Measurements from ENCODE around the gene YJEFN3. TPM values are rescaled to one million over a fixed set of nuclear protein-coding genes. Genes with fewer than 3 reads are reported as not detected.

The YJEFN3 gene
- total and polyA plus RNA-seq, 2 of the 8 experiments (the other 6 are each of a cell fraction or from before 2014, with no cell fraction given), result 5.7 to 9.4 TPM

GRCh38 chr19:19562665-19563347 lies 34.1 kb downstream of the YJEFN3 start:
- H3K4me1 ChIP-seq (replicated peaks in 1 of 4; ENCODE audit: control insufficient read depth in 3 of 4, insufficient read depth in 4 of 4, low read length in 3 of 4), result peaks cover 0 to 4% (median 0%) of the 10 kb centered on the region in 4 experiments; a peak in 2 of 7 replicates
- H2AFZ ChIP-seq (ENCODE audit: low read length), result no peak overlapping the region
- H3K79me1 ChIP-seq (ENCODE audit: low read depth, low read length), result no peaks in the 10 kb centered on the region
- H3K36me3 ChIP-seq (ENCODE audit: control insufficient read depth in 2 of 4, insufficient read depth in 4 of 4, low read length in 3 of 4), result no peaks in the 10 kb centered on the region
- H3K4me3 ChIP-seq (ENCODE audit: extremely low read depth in 1 of 4, insufficient read depth in 2 of 4, low read depth in 3 of 4, low read length in 4 of 4), result no peak overlapping the region
- FAIRE-seq (no peak), DNase-seq (ENCODE audit: low read depth in 1 of 2, low spot score in 2 of 2) (peak in 1 of 2 experiments; percentile 53)
- 0 out of 2 replicates have a peak overlapping the region, but pooled peaks have one; percentile 12 for H2BK5ac ChIP-seq (ENCODE audit: low read depth, low read length)
- H4K8ac ChIP-seq (ENCODE audit: extremely low read depth, insufficient read depth, low read length), result peak overlapping the region; percentile 77
- H3K4ac ChIP-seq (replicated peaks; ENCODE audit: insufficient read length, low read depth, low read length), result no peak overlapping the region
- H3K79me2 ChIP-seq (ENCODE audit: control insufficient read depth in 1 of 2, insufficient read depth in 2 of 2, low read length in 2 of 2), result no peaks in the 10 kb centered on the region
- no peaks in the 10 kb centered on the region for H4K20me1 ChIP-seq (replicated peaks in 1 of 2; ENCODE audit: control insufficient read depth in 1 of 2, insufficient read depth in 2 of 2, low read length in 2 of 2)
- no peak overlapping the region; a peak in 1 of 7 replicates for H3K9ac ChIP-seq (replicated peaks in 1 of 4; ENCODE audit: extremely low read depth in 1 of 4, low read depth in 3 of 4, low read length in 3 of 4)
- no peak overlapping the region for H3K4me2 ChIP-seq (ENCODE audit: insufficient read depth in 1 of 2, low read depth in 2 of 2, low read length in 2 of 2)
- CTCF ChIA-PET (ENCODE audit: partially characterized antibody), result interaction anchor here (0.9 to 20.0 kb wide), 10 partner anchors 13 to 97 kb away, joined by 3 to 223 read pairs (median 4); partner anchors contain the start of gene GMIP
- H3K9me3 ChIP-seq (ENCODE audit: insufficient read depth in 2 of 2, low read depth in 1 of 2, low read length in 1 of 2), result no peaks in the 10 kb centered on the region
- no peak overlapping the region for H3K14ac ChIP-seq (ENCODE audit: insufficient read length)
- H4K5ac ChIP-seq (ENCODE audit: insufficient read length, low read depth, low read length), result no peak overlapping the region
- H2BK20ac ChIP-seq (ENCODE audit: low read length), result no peak overlapping the region
- POLR2A ChIA-PET (ENCODE audit: partially characterized antibody), result interaction anchor here (0.8 to 0.9 kb wide), 2 partner anchors 30 to 90 kb away, joined by 3 read pairs; no protein-coding TSS in a partner anchor
- no peak overlapping the region for H3K23ac ChIP-seq (ENCODE audit: insufficient read length)
- H2BK12ac ChIP-seq (ENCODE audit: low read depth, low read length), result no peak overlapping the region
- H3K56ac ChIP-seq (replicated peaks; ENCODE audit: insufficient read length, low read depth, low read length), result no peak overlapping the region
- no peaks in the 10 kb centered on the region for H3K23me2 ChIP-seq (ENCODE audit: low read depth, low read length)
- H3K27ac ChIP-seq (ENCODE audit: low read depth, low read length), result no peak overlapping the region
- 87% methylated on average over 14 of the region's 17 CpGs; no CpG with 5 or more reads in 1 of the 2 experiments for WGBS, 2 experiments (ENCODE audit: extremely low coverage in 1 of 2, insufficient coverage in 1 of 2, insufficient read length in 1 of 2, insufficient replicate concordance in 2 of 2, low coverage in 1 of 2, low lambda C conversion rate in 2 of 2, missing lambda C conversion rate in 1 of 2)
- no peak overlapping the region for H2BK15ac ChIP-seq (ENCODE audit: low read length)
- no peak overlapping the region for H3K18ac ChIP-seq (ENCODE audit: extremely low read depth, low read length)
- no peak overlapping the region for H2AK5ac ChIP-seq (ENCODE audit: low read depth, low read length)
- H3K27me3 ChIP-seq (replicated peaks in 1 of 4; ENCODE audit: control insufficient read depth in 3 of 4, extremely low read depth in 1 of 4, insufficient read depth in 3 of 4, low read length in 3 of 4), result no peaks in the 10 kb centered on the region
- no peak overlapping the region for H4K91ac ChIP-seq (replicated peaks; ENCODE audit: insufficient read length, low read length)
- H2BK120ac ChIP-seq (replicated peaks; ENCODE audit: low read depth, low read length), result no peak overlapping the region
- TF ChIP-seq BRCA1 (IDR thresholded peaks at IDR 0.05; ENCODE audit: low read depth, low read length) (no peak), POLR2AphosphoS5 (IDR thresholded peaks at IDR 0.05; ENCODE audit: low read depth, low read length) (no peak), PHF8 (conservative IDR thresholded peaks at IDR 0.05; ENCODE audit: low read depth, low read length) (no peak), ATF3 (IDR thresholded peaks at IDR 0.05; ENCODE audit: insufficient read depth, low read depth, low read length) (no peak), TEAD4 (IDR thresholded peaks at IDR 0.05; ENCODE audit: low read depth, low read length) (no peak), HDAC2 (IDR thresholded peaks at IDR 0.05; ENCODE audit: borderline replicate concordance in 1 of 2, low read depth in 2 of 2, low read length in 2 of 2) (no peak), RAD21 (IDR thresholded peaks at IDR 0.05 in 1 of 2, conservative IDR thresholded peaks at IDR 0.05 in 1 of 2; ENCODE audit: low read depth in 2 of 2, low read length in 2 of 2) (peak; percentile 57 to 67), EP300 (IDR thresholded peaks at IDR 0.05; ENCODE audit: borderline replicate concordance in 1 of 2, low read depth in 2 of 2, low read length in 2 of 2) (no peak)

All from H1 (cell line).